Mesodermal cell (in vitro differentiated cells): Measurements from ENCODE around the gene AK2.
"Not testable (repeated sequence)": the region's sequence is repeated elsewhere in the genome, so short reads cannot be mapped to it uniquely, and the experiment has no call there.

Experiments
- H3K27ac ChIP-seq: 2 replicates; pipeline ENCODE4 v1.7.0; 2013; ENCODE audit warnings: mild to moderate bottlenecking, low read depth, low read length, moderate library complexity; ENCODE audit not compliant: severe bottlenecking
- H3K36me3 ChIP-seq: 2 replicates; pipeline ENCODE4 v1.7.1; 2013; ENCODE audit warnings: mild to moderate bottlenecking, low read length, moderate library complexity; ENCODE audit not compliant: control insufficient read depth, insufficient read depth
- H3K4me1 ChIP-seq: one replicate; pipeline ENCODE4 v1.7.1; 2013; ENCODE audit warnings: mild to moderate bottlenecking, low read length; ENCODE audit not compliant: insufficient read depth, control insufficient read depth, poor library complexity, severe bottlenecking
- H3K4me3 ChIP-seq: 2 replicates; pipeline ENCODE4 v1.7.0; 2013; ENCODE audit warnings: low read length, control low read depth, mild to moderate bottlenecking; ENCODE audit not compliant: insufficient read depth, poor library complexity, severe bottlenecking; ENCODE audit errors: extremely low read depth
- H3K9me3 ChIP-seq: 2 replicates; pipeline ENCODE4 v1.7.1; 2013; ENCODE audit warnings: mild to moderate bottlenecking, low read length, moderate library complexity; ENCODE audit not compliant: control insufficient read depth
- WGBS, 2 experiments: methylation state at CpG; one replicate each; pipeline ENCODE4 v1.1.5; 2013; ENCODE audit warnings: missing lambda C conversion rate in 2 of 2; ENCODE audit not compliant: insufficient coverage in 2 of 2; 5-methylcytosine and 5-hydroxymethylcytosine counted together

Gene AK2

GRCh38 chr1:33072707-33073106 is 36.0 kb upstream of the AK2 start:
- no peaks in the 10 kb centered on the region for H3K36me3 ChIP-seq
- H3K4me1 ChIP-seq = no peaks in the 10 kb centered on the region
- H3K27ac ChIP-seq = no peak overlapping the region
- H3K4me3 ChIP-seq = no peak overlapping the region
- no peaks in the 10 kb centered on the region for H3K9me3 ChIP-seq
- WGBS, 2 experiments = 91% methylated on average over 2 of the region's 2 CpGs; no CpG with 5 or more reads in 1 of the 2 experiments

DNA sequence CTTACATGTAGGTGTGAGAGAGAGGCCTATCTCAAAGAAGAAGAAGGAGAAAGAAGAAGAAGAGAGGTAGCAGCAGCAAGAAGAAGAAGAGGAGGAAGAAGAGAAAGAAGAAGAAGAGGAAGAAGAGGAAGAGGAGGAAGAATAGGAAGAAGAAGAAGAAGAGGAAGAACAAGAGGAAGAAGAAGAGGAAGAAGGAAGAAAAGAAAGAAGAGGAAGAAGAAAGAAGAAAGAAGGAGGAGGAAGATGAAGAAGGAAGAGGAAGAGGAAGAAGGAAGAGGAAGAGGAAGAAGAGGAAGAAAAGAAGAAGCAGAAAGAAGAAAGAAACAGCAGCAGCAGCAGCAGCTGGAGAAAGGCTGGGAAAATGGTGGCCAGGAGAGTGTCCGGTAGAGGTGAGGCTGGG is 33.9 kb upstream of the AK2 start:
- Histone ChIP-seq H3K4me3 (no peak overlapping the region), H3K36me3 (no peaks in the 10 kb centered on the region)
- 91 to 100% methylated on average over 1 of the region's 1 CpG for WGBS, 2 experiments

GRCh38 chr1:33068108-33068507 is 31.4 kb upstream of the AK2 start:
- 69 to 83% methylated on average over 1 to 2 of the region's 2 CpGs for WGBS, 2 experiments
- H3K9me3 ChIP-seq = peaks cover 16% of the 10 kb centered on the region
- not testable (repeated sequence) for H3K36me3 ChIP-seq, H3K27ac ChIP-seq, H3K4me3 ChIP-seq, H3K4me1 ChIP-seq

More for the DNA sequence above, 33.9 kb upstream of the AK2 start:
- no peaks in the 10 kb centered on the region for H3K4me1 ChIP-seq
- no peaks in the 10 kb centered on the region for H3K9me3 ChIP-seq
- no peak overlapping the region for H3K27ac ChIP-seq

DNA sequence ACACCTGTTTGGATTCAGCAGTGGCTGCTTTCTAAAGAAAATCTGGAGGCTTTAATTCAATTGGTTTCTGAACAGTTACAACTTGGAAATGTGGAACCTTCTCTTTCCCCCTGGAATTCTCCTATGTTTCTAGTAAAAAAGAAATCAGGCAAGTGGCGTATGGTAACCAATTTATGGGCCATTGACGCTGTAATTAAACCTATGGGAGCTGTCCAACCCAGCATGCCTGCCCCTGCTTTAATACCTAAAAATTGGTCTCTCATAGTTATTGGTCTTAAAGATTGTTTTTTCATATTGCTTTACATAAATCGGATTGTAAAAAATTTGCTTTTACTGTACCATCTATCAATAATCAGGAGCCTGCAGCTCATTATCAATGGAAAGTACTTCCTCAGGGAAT is 29.8 kb upstream of the AK2 start:
- H3K27ac ChIP-seq, H3K4me1 ChIP-seq, H3K36me3 ChIP-seq, H3K4me3 ChIP-seq: not testable (repeated sequence)
- 100% methylated on average over 2 of the region's 3 CpGs; no CpG with 5 or more reads in 1 of the 2 experiments for WGBS, 2 experiments
- H3K9me3 ChIP-seq = peaks cover 32% of the 10 kb centered on the region

DNA sequence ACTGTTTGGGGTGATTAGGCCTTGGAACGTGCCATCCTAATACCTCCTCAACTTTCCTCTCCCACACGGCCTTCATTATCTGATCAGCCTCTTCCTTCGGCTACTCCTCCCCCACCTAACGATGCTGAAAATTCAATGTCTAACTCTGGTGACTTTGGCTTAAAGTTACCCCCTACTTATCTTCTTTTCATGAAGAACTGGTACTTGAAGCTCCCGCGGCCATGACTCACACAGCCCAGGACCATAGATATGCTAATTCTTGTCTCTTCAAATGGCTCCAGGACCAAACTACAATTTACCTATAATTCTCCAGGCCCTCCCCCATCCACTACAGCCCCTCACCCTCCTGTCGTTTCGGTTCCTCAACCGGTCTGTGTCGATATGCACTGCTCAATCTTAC is 28.6 kb upstream of the AK2 start:
- Histone ChIP-seq H3K27ac (no peak overlapping the region), H3K36me3 (no peaks in the 10 kb centered on the region), H3K4me1 (peaks cover 3% of the 10 kb centered on the region), H3K4me3 (no peak overlapping the region), H3K9me3 (peaks cover 33% of the 10 kb centered on the region)
- 56 to 67% methylated on average over 2 to 6 of the region's 10 CpGs for WGBS, 2 experiments

DNA sequence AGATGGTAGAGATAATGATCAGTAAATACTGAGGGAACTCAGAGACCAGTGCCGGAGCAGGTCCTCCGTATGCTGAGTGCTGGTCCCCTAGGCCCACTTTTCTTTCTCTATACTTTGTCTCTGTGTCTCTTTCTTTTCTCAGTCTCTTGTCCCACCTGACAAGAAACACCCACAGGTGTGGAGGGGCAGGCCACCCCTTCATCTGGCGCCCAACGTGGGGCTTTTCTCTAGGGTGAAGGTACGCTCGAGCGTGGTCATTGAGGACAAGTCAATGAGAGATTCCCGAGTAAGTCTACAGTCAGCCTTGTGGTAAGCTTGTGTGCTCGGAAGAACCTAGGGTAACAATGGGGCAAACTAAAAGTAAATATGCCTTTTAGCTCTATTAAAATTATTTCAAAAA is 27.6 kb upstream of the AK2 start:
- not testable (repeated sequence) for H3K36me3 ChIP-seq, H3K27ac ChIP-seq, H3K4me3 ChIP-seq, H3K4me1 ChIP-seq
- 86 to 93% methylated on average over 5 to 6 of the region's 9 CpGs for WGBS, 2 experiments
- H3K9me3 ChIP-seq = peaks cover 33% of the 10 kb centered on the region

DNA sequence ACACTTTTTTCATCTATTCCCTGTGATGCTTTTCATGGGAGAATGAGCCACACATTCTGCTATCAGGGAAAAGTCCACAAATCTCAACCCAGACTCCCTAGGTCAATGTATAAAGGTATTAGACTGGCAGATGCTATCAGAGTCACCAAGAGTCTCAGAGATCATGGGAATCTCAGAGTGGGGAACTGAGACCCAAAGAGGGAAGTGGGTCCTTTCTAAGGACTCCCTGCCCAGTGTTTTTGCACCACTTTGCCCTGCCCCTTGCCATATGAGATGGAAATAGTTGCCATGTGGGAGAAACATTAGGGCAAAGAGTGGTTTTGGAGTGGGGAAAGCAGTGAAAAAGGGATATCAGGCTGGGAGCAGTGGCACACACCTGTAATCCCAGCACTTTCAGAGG is 25.2 kb upstream of the AK2 start:
- Histone ChIP-seq H3K36me3 (no peaks in the 10 kb centered on the region), H3K27ac (no peak overlapping the region), H3K4me1 (peaks cover 4% of the 10 kb centered on the region), H3K4me3 (no peak overlapping the region), H3K9me3 (peaks cover 33% of the 10 kb centered on the region)

DNA sequence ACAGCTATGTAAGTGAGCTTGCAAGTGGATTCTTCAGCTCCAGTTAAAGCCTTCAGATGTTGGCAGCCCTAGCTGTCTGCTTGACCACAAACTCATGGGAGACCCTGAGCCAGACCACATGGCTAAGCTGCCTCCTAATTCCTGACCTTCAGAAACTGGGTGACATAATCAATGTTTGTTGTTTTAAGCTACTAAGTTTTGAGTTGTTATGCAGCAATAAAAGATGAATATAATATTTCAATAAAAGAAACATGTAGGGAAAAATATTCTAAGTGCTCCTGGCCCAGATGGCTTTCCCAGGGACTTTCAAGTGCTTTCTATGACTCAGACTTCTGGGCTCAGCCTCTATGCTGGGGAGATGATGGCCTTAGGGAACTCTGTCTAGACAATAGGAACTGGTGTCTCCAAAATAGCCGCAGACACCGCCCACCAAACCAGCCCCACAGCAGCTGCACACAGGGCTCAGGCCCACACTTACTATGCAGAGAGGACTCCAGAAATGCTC is 23.9 kb upstream of the AK2 start:
- Histone ChIP-seq H3K4me1 (peaks cover 4% of the 10 kb centered on the region), H3K9me3 (peaks cover 33% of the 10 kb centered on the region), H3K36me3 (no peaks in the 10 kb centered on the region), H3K27ac (no peak overlapping the region), H3K4me3 (no peak overlapping the region)
- 80% methylated on average over 1 of the region's 2 CpGs; no CpG with 5 or more reads in 1 of the 2 experiments for WGBS, 2 experiments

DNA sequence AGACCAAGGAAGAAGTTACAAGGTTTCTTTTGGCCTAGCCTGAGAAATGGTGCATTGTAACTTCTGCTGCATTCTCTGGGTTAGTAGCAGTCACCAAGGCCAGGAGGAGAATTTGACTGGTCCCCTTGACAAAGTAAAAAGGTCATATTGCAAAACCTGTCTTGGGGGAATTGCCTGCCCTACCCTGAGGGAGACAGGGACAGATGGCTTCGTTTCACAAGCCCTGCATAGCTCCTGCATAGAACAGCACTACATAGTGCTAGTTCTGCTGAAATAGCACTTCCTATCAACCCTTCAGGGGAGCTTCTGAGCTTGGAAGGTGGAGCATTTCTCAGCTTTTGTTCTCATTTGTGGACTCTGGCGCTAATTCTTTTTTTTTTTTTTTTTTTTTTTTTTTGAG is 20.4 kb upstream of the AK2 start:
- Histone ChIP-seq H3K4me1 (peaks cover 4% of the 10 kb centered on the region), H3K36me3 (no peaks in the 10 kb centered on the region), H3K27ac (no peak overlapping the region), H3K9me3 (peaks cover 8% of the 10 kb centered on the region), H3K4me3 (no peak overlapping the region)
- WGBS, 2 experiments = 100% methylated on average over 1 of the region's 2 CpGs

DNA sequence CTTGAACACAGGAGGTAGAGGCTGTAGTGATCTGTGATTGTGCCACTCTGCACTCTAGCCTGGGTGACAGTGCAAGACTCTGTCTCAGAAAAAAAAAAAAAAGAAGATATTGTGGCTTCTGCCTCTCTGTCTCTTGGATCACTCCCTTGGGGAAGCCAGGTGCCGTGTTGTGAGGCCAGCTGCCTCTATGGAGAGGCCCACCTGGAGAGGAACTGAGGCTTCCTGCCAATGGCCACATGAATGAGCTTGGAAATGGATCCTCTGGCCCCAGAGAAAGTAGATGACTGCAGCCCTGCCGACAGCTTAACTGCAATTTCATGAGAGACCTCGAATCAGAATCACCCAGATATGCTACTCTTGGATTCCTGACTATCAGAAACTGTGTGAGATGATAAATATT is 19.7 kb upstream of the AK2 start:
- H3K36me3 ChIP-seq = no peaks in the 10 kb centered on the region

GRCh38 chr1:33055210-33056008 is 18.7 kb upstream of the AK2 start:
- Histone ChIP-seq H3K36me3 (no peaks in the 10 kb centered on the region), H3K27ac (no peak overlapping the region), H3K4me1 (peaks cover 2% of the 10 kb centered on the region), H3K9me3 (no peaks in the 10 kb centered on the region), H3K4me3 (no peak overlapping the region)
- 61 to 70% methylated on average over 8 to 12 of the region's 12 CpGs for WGBS, 2 experiments

More for the DNA sequence above, 19.7 kb upstream of the AK2 start:
- H3K9me3 ChIP-seq = peaks cover 1% of the 10 kb centered on the region
- no peak overlapping the region for H3K27ac ChIP-seq
- WGBS, 2 experiments = 86 to 100% methylated on average over 1 of the region's 3 CpGs
- H3K4me1 ChIP-seq = peaks cover 4% of the 10 kb centered on the region
- no peak overlapping the region for H3K4me3 ChIP-seq
